T-helper 2 cell treated with Interferon-gamma antibody and Interleukin-4, amounts not matched to agents 5 μg/mL and 100 μg/mL, for 36 hours (primary cell): Measurements from ENCODE around the gene B3GAT1.

Experiments used
- DNase-seq: peaks from one replicate; pipeline ENCODE4 v3.0.0; 2021; ENCODE audit warnings: low spot score
- H3K27ac Mint-ChIP-seq: one replicate; pipeline ENCODE4 v1.8.0; 2021; ENCODE audit warnings: mild to moderate bottlenecking, mixed read lengths
- H3K27me3 Mint-ChIP-seq: one replicate; pipeline ENCODE4 v1.8.0; 2021; ENCODE audit warnings: low read depth, mixed read lengths
- H3K36me3 Mint-ChIP-seq: one replicate; pipeline ENCODE4 v1.8.0; 2021; ENCODE audit warnings: low read depth, mixed read lengths
- H3K4me1 Mint-ChIP-seq: one replicate; pipeline ENCODE4 v1.8.0; 2021; ENCODE audit warnings: low read depth, mixed read lengths
- H3K4me3 Mint-ChIP-seq: one replicate; pipeline ENCODE4 v1.8.0; 2022; ENCODE audit warnings: mild to moderate bottlenecking, moderate library complexity, mixed read lengths
- H3K9me3 Mint-ChIP-seq: one replicate; pipeline ENCODE4 v1.8.0; 2021; ENCODE audit warnings: mixed read lengths

The B3GAT1 gene

DNA sequence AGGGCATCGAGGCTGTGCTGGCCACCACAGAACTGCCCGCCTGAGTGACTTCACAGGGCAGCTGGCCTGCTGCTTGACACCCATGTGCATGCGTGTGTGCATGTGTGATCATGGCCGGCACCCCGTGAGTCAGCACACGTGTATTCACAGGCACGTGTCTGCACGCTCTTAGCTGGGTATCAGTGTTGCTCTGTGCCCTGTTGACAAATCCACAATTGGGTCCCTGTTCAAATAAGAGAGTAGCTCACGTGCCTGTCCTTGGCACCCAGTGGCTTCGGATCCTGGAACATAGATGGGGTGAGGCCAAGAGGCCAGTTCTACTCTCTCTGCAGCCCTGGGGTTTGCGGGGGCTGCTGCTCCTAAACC, 14.0 kb downstream of the B3GAT1 start:
- H3K27me3 Mint-ChIP-seq: peaks cover 7% of the 10 kb centered on the region
- no peaks in the 10 kb centered on the region for H3K4me1 Mint-ChIP-seq
- no peak overlapping the region for H3K4me3 Mint-ChIP-seq
- H3K36me3 Mint-ChIP-seq: no peaks in the 10 kb centered on the region
- no peak for DNase-seq
- H3K9me3 Mint-ChIP-seq: no peaks in the 10 kb centered on the region
- H3K27ac Mint-ChIP-seq: no peak overlapping the region

DNA sequence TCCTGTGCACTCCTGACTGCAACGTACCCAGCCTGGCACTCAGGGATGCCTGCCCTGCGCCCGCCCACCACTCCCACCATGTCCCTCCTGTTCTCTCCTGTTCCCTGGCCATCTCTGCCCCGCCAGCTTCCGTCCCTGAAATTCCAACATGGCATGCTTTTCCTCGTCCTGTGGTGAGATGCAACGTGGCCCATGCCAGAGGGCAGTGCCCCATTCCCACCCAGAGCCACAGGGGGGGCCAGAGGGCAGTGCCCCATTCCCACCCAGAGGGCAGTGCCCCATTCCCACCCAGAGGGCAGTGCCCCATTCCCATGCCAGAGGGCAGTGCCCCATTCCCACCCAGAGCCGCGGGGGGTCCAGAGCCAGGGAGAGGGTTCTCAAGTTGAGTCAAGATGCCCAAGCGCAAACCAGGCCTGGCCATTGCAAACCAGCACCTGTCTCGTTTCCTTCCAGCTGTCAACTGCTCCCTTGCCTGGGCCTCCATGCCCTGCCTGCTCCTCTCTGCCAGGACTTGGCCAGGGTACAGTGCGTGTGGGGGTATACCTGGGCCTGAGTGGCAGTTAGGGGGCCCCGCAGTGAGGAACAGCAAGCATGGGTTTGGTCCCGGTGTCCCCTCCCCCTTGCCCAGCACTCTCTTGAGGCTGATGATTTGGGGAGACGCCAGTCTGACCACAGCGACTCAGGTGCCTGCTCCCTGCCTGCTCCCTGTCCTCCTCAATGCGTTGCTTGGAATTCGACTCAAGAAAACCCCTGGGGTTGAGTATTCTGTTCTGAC, 14.6 kb downstream of the B3GAT1 start:
- H3K27ac Mint-ChIP-seq: no peak overlapping the region
- no peaks in the 10 kb centered on the region for H3K9me3 Mint-ChIP-seq
- no peak for DNase-seq
- H3K36me3 Mint-ChIP-seq: no peaks in the 10 kb centered on the region
- H3K27me3 Mint-ChIP-seq: peaks cover 10% of the 10 kb centered on the region
- no peaks in the 10 kb centered on the region for H3K4me1 Mint-ChIP-seq
- H3K4me3 Mint-ChIP-seq: no peak overlapping the region

DNA sequence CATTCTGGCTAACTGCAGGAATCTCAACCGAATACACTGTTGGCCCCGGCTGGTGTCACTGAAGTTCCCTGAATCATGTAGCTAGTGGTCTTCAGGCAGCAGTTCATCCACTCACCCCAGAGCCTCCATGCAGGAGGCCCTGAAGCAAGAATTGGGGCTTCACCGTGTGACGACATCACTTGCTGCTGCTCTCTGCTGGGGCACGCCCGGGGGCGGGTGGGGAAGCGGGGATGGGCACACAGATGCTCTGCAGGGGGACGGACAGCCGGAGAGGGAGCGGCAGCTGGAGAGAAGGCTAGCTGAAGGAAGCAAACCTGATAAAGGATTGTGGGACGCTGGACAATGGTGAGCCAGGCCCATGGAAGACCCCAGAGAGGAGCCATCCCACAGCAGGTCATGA, 17.0 kb downstream of the B3GAT1 start:
- peaks cover 4% of the 10 kb centered on the region for H3K27me3 Mint-ChIP-seq
- no peaks in the 10 kb centered on the region for H3K36me3 Mint-ChIP-seq
- no peaks in the 10 kb centered on the region for H3K4me1 Mint-ChIP-seq
- no peak overlapping the region for H3K27ac Mint-ChIP-seq
- no peaks in the 10 kb centered on the region for H3K9me3 Mint-ChIP-seq
- H3K4me3 Mint-ChIP-seq: no peak overlapping the region
- no peak for DNase-seq

DNA sequence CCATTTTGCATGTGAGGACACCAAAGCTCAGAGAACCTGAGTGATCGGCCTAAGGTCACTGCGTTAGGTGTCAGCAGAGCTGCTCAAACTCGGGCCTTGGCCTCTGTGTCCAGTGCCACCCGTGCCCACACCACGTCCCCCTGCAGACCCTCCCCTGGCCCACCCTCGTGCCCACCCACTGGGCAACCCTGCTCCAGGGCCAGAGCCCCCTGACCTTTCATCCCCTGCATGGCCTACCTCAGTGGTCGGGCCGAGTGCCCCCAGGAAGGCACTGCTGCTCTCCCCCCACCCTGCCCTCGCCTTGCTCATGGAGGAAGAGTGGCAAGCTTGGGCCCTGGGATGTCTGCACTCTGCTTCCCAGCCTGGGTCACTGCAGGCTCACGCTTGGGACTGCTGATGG, 17.7 kb downstream of the B3GAT1 start:
- no peaks in the 10 kb centered on the region for H3K9me3 Mint-ChIP-seq
- no peak for DNase-seq
- H3K4me1 Mint-ChIP-seq: no peaks in the 10 kb centered on the region
- no peak overlapping the region for H3K4me3 Mint-ChIP-seq
- no peak overlapping the region for H3K27ac Mint-ChIP-seq
- peaks cover 4% of the 10 kb centered on the region for H3K27me3 Mint-ChIP-seq
- no peaks in the 10 kb centered on the region for H3K36me3 Mint-ChIP-seq

DNA sequence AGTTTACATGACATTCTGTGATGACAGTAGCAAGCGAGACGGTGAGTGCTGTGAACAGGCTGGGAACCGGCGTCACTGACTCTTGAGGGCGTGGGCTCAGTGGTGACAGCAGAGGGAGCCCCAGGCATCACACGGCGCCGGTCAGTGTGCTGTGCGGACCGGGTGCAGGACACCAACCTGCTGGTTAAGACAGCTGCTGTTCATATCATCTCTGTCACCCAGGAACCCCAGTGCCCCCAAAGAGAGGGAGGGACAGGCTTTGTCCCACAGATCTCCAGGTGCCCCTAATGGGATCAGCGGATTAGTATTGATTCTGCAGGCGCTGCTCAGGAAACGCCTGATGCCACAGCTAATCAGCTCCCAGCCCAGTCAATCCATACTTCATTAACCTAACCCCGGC, 18.4 kb downstream of the B3GAT1 start:
- DNase-seq: no peak
- Mint-ChIP-seq H3K4me1 (no peaks in the 10 kb centered on the region), H3K36me3 (no peaks in the 10 kb centered on the region), H3K9me3 (no peaks in the 10 kb centered on the region), H3K27me3 (peaks cover 4% of the 10 kb centered on the region), H3K27ac (no peak overlapping the region), H3K4me3 (no peak overlapping the region)

DNA sequence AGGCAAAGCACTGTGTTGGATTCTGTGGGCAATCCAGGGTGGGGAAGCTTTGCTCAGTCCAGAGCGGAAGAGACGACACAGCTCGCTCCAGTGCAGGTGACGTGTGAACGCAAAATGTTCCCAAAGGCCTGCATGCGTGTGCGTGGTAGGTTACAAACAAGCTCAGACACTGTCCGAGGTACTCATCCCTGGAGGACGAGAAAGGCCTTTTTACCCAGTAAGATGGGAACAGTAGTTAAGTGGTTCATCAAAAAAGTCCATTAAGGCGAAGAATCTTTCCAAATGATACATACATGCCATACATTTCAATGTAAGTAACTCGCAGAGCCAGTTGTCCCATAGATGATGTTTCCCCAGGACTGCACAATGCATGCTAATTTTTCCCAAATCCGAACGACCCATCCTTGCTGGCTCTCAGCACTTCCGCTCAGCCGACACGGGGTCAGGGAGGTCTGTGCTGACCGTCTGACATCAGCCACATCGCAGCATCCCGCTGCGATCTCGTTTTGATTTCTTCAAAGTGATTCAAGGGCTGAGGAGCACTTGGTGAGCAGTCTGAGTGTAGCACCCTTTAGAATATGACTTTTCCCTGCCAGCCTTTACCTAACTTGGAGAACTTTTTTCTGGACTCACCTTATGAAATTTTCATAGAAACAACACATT, 19.0 kb downstream of the B3GAT1 start:
- Mint-ChIP-seq H3K4me1 (peaks cover 1% of the 10 kb centered on the region), H3K27ac (no peak overlapping the region), H3K27me3 (peaks cover 4% of the 10 kb centered on the region), H3K36me3 (no peaks in the 10 kb centered on the region), H3K9me3 (no peaks in the 10 kb centered on the region), H3K4me3 (no peak overlapping the region)
- no peak for DNase-seq

DNA sequence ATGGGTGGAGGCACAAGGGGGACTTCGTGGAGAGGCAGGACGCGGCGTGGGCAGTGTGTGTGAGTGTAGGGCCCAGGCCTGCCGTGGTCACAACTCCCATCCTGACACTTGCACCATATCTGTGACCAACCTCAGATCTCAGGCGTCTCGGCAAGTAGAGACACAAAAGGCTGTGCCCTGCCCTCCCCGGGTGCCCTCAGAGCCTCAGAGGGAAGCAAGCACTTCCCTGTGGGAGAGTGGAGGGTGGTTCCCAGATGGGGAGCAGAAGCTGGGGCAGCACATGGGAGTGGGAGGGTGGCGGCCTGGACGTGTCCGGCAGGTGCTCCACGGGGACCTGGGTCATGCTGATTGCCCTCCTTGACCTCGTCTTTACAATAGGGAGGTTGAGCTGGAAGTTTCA, 20.4 kb downstream of the B3GAT1 start:
- Mint-ChIP-seq H3K9me3 (no peaks in the 10 kb centered on the region), H3K4me1 (peaks cover 15% of the 10 kb centered on the region), H3K27me3 (peaks cover 4% of the 10 kb centered on the region), H3K27ac (no peak overlapping the region), H3K36me3 (no peaks in the 10 kb centered on the region), H3K4me3 (no peak overlapping the region)
- no peak for DNase-seq

DNA sequence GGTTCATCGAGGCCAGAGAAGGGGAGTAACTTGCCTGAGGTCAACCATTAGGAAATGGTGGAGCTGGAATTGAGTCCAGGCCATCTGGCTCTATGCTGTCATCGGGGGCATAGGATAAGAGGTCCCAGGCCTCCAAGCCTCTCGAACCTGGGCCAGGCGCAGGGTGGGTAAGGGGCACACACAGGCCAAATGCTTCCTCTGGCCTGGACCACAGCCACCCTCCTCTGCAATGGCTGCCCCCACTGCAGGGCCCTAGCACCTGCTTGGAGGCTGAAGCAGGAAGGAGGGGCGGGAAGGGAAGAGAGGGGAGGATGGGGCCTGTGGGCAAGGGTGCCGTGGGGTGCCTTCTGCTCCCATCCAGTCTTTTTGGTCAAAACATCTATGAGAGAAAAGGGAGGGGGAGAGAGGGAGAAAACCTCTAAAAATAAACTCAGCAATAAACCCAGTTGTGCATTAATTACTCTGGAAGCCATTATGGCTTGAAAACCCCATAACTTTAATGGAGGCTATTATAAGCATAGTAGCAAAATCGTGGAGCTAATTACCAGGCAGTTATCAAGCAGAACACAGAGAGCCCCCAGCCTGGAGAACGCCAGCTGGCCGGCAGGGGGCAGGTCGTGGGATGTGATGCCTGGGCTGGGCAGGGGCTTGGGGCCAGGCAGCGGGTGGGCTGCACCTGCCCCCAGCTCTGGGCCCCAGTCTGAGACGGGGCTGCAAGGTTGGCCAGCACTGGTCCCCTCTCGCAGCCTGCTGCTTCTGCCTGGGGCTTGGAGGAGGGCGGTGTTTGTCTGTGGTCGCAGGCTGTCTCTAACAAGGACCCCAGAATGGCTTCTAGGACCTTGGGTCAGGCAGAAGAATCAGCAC, 21.1 kb downstream of the B3GAT1 start:
- Mint-ChIP-seq H3K36me3 (no peaks in the 10 kb centered on the region), H3K9me3 (no peaks in the 10 kb centered on the region), H3K4me1 (peaks cover 22% of the 10 kb centered on the region), H3K27me3 (peaks cover 6% of the 10 kb centered on the region), H3K27ac (no peak overlapping the region), H3K4me3 (no peak overlapping the region)
- no peak for DNase-seq

DNA sequence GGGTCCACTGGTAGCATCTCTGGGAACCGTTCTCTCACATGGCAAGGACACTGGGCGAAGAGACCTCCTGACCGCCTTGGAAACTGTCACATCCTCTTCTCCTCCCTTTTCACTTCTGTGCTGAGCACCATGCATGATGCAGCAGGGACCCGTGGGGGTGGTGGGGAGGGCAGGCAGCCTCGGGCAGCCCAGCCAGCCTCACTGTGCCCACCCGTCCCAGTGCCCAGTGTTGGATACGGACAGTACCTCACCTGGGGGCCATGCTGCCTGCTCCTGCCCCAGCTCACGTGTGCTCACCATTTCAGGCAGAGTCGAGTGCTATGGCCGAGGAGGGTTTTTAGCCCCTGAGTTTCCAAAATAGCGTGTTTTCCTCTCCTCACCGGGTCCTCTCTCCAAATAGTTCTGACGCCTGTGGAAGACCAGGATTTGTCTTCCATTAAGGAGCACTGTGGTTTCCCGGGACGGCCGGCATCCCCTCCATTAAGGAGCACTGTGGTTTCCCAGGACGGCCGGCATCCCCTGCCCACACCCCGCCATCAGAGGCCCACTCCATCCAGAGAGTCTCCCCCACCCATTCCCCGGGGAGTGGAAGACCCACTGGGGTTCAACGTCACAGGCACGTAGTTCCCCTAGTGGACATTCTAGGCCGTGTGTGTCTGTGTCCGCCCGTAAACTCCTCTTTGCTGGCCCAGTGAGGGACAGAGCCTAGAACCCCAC, 22.4 kb downstream of the B3GAT1 start:
- DNase-seq: no peak
- H3K9me3 Mint-ChIP-seq: no peaks in the 10 kb centered on the region
- H3K27ac Mint-ChIP-seq: no peak overlapping the region
- H3K4me1 Mint-ChIP-seq: peaks cover 25% of the 10 kb centered on the region
- H3K27me3 Mint-ChIP-seq: peaks cover 12% of the 10 kb centered on the region
- H3K4me3 Mint-ChIP-seq: no peak overlapping the region
- H3K36me3 Mint-ChIP-seq: no peaks in the 10 kb centered on the region

DNA sequence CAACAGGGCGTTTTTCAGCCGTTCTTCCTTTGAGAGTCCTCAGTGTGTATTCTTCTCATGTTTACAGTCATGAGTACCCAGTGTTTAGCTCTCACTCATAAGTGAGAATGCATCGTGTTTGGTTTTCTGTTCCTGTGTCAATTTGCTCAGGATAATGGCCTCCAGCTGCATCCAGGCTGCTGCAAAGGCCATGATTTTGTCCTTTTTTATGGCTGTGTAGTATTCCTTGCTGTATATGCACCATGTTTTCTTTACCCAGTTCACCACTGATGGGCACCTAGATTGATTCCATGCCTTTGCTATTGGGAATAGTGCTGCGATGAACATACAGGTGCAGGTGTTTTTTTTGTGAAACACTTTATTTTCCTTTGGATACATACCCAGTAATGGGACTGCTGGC, 23.5 kb downstream of the B3GAT1 start:
- Mint-ChIP-seq H3K4me1 (peaks cover 25% of the 10 kb centered on the region), H3K27ac (no peak overlapping the region), H3K9me3 (no peaks in the 10 kb centered on the region), H3K4me3 (no peak overlapping the region), H3K36me3 (no peaks in the 10 kb centered on the region), H3K27me3 (peaks cover 12% of the 10 kb centered on the region)
- no peak for DNase-seq

DNA sequence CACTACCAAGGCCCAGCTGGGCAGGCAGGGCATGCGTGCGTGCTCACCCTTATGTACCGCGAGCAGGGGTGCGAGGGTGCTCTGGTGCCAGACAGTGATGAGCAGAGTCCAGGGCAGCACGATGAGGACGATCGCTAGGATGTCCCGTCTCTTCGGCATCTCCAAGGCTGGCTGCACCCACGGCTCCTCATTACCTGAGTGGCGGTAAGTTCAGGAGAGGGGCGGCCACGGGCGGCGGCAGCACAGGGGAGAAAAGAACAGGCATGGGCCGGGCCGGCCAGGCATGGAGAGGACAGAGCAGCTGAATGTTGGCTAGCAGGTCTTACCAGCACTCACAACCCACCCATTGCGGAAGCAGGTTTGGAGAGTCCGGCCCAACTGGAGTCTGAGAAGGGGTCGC, 24.5 kb downstream of the B3GAT1 start:
- Mint-ChIP-seq H3K4me3 (peak overlapping the region; percentile 50), H3K36me3 (no peaks in the 10 kb centered on the region), H3K4me1 (peaks cover 25% of the 10 kb centered on the region), H3K27ac (no peak overlapping the region), H3K9me3 (no peaks in the 10 kb centered on the region), H3K27me3 (peaks cover 9% of the 10 kb centered on the region)
- no peak for DNase-seq

DNA sequence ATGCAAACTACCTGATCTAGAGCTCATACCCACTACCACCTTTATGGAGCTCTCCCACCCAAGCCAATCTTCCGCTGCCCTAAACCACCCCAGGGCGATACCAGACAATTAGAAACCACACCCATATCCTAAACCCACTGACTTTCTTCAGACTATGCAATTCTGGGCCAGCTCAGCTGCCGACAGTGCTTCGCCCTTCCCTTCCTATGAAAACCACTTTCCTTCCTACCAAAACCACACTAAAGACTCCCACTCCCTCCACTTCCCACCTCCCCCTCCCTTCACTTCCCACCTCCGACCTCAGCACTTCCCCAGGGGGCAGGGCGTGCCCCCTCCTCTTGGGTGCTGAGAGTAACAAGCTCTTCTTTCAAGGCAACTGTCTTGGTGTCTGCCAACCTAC, 25.1 kb downstream of the B3GAT1 start:
- H3K4me1 Mint-ChIP-seq: peaks cover 25% of the 10 kb centered on the region
- no peaks in the 10 kb centered on the region for H3K9me3 Mint-ChIP-seq
- DNase-seq: no peak
- H3K27me3 Mint-ChIP-seq: peaks cover 8% of the 10 kb centered on the region
- no peaks in the 10 kb centered on the region for H3K36me3 Mint-ChIP-seq
- peak overlapping the region; percentile 4 for H3K27ac Mint-ChIP-seq
- peak overlapping the region; percentile 50 for H3K4me3 Mint-ChIP-seq

DNA sequence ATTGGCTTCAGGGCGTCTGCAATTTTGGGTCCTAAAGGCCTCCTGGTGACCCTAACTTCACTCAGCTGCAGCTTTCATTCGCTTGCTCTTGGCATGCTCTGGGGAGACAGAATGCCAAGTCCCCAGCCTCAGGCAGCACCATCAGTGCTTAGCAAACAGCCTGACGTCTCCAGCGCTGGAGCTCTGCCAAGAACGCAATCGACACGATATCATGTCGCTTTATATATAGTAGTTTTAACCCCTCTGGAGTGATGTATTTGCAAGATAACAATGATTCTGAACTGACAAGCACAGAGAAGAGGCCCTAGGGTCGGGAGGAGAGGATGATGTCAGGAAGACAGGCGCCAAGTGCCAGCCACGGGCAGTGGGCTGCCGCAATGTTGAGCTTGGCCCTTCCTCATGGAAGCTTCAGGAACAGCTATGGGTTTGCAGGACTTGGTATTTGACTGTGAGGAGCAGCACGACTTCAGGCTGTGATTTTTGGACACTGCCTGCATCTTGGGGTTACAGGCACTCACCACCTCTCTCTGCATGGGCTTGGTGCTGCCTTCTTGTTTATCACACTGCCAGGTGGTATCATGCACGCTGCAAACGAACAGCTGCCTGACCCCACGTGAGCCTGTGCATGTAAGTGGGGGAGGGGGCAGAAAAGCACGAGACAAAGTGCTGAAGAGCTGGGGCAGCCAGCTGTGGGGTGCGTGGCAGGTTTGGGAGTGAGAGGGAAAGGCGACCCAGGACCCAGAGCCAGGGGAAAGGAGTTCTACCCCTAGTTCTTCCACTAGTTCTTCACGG, 26.1 kb downstream of the B3GAT1 start:
- Mint-ChIP-seq H3K27ac (no peak overlapping the region), H3K27me3 (peaks cover 8% of the 10 kb centered on the region), H3K9me3 (no peaks in the 10 kb centered on the region), H3K4me3 (peak overlapping the region; percentile 50), H3K36me3 (no peaks in the 10 kb centered on the region), H3K4me1 (peaks cover 25% of the 10 kb centered on the region)
- DNase-seq: no peak
